Osteoblast (primary cell): ENCODE results near the gene GALNT10. TPM values are rescaled to one million over a fixed set of nuclear protein-coding genes. Genes with fewer than 3 reads are reported as not detected.
A peak's percentile ranks its signal among the peaks of the same experiment; 100 is the strongest.

ENCODE experiments used
- DNase-seq: peaks from one replicate; pipeline ENCODE4 v3.0.0; 2011; ENCODE audit warnings: low spot score, mixed read lengths; ENCODE audit not compliant: insufficient read length; ENCODE audit errors: missing footprints
- H2AFZ ChIP-seq: 2 replicates; pipeline ENCODE4 v1.6.0; 2011; ENCODE audit warnings: mild to moderate bottlenecking, low read length
- H3K27ac ChIP-seq: 2 replicates; pipeline ENCODE4 v1.5.1; 2011; ENCODE audit warnings: mild to moderate bottlenecking, low read depth, low read length, moderate library complexity
- H3K27me3 ChIP-seq: 2 replicates; pipeline ENCODE4 v1.6.0; 2012; ENCODE audit warnings: mild to moderate bottlenecking, control low read depth, inconsistent platforms, low read length, moderate library complexity; ENCODE audit not compliant: insufficient read depth
- H3K36me3 ChIP-seq: 2 replicates; pipeline ENCODE4 v1.5.1; 2011; ENCODE audit warnings: mild to moderate bottlenecking, low read length, control low read depth, moderate library complexity; ENCODE audit not compliant: insufficient read depth
- H3K4me1 ChIP-seq: 2 replicates; pipeline ENCODE4 v1.5.1; 2011; ENCODE audit warnings: mild to moderate bottlenecking, low read length, control low read depth, moderate library complexity; ENCODE audit not compliant: insufficient read depth
- H3K4me2 ChIP-seq: 2 replicates; pipeline ENCODE4 v1.6.0; 2011; ENCODE audit warnings: mild to moderate bottlenecking, low read length; ENCODE audit not compliant: insufficient read depth
- H3K4me3 ChIP-seq: fragments of 200-600 bp; sonication (generic); 3 replicates; pipeline ENCODE4 v1.5.1; 2012; ENCODE audit warnings: mild to moderate bottlenecking, low read length, inconsistent platforms; ENCODE audit not compliant: insufficient read depth
- H3K79me2 ChIP-seq: 2 replicates; pipeline ENCODE4 v1.6.0; 2012; ENCODE audit warnings: mild to moderate bottlenecking, low read length, control low read depth, inconsistent platforms; ENCODE audit not compliant: insufficient read depth
- H3K9me3 ChIP-seq: 2 replicates; pipeline ENCODE4 v1.5.1; 2011; ENCODE audit warnings: low read depth, low read length, control low read depth
- H4K20me1 ChIP-seq: 2 replicates; pipeline ENCODE4 v1.6.0; 2012; ENCODE audit warnings: mild to moderate bottlenecking, low read length, control low read depth; ENCODE audit not compliant: insufficient read depth
- CTCF ChIP-seq: IDR thresholded peaks from 2 replicates; pipeline ENCODE4 v1.5.1; 2011; ENCODE audit warnings: mild to moderate bottlenecking, low read depth, low read length, moderate library complexity; ENCODE audit errors: extremely low read depth
- total RNA-seq: library from RNA; depleted of rRNA; stranded (reverse); fragments of >200 nt; gene quantifications from 2 replicates; pipeline ENCODE4 v1.2.3, GENCODE V29; 2012

Gene GALNT10
- total RNA-seq, 1 donor, result 62.2 TPM

- no peak for TF ChIP-seq CTCF
- H3K4me2 ChIP-seq, result no peak overlapping the region
- H3K79me2 ChIP-seq, result peaks cover 4% of the 10 kb centered on the region
- H3K27me3 ChIP-seq, result no peaks in the 10 kb centered on the region
- no peaks in the 10 kb centered on the region for H3K36me3 ChIP-seq
- DNase-seq, result no peak
- H4K20me1 ChIP-seq, result no peaks in the 10 kb centered on the region
- no peak overlapping the region for H2AFZ ChIP-seq
- H3K4me1 ChIP-seq, result peaks cover 36% of the 10 kb centered on the region
- no peak overlapping the region for H3K4me3 ChIP-seq
- H3K27ac ChIP-seq, result no peak overlapping the region
- no peaks in the 10 kb centered on the region for H3K9me3 ChIP-seq
Observed at GRCh38 chr5:154273963-154274827, 83.7 kb downstream of the GALNT10 start.

- DNase-seq, result peak; percentile 68
- no peak for TF ChIP-seq CTCF
- H2AFZ ChIP-seq, result no peak overlapping the region
- H4K20me1 ChIP-seq, result no peaks in the 10 kb centered on the region
- H3K4me1 ChIP-seq, result peaks cover 36% of the 10 kb centered on the region
- no peak overlapping the region for H3K27ac ChIP-seq
- H3K4me3 ChIP-seq, result no peak overlapping the region
- no peak overlapping the region for H3K4me2 ChIP-seq
- no peaks in the 10 kb centered on the region for H3K27me3 ChIP-seq
- H3K9me3 ChIP-seq, result no peaks in the 10 kb centered on the region
- H3K79me2 ChIP-seq, result peaks cover 4% of the 10 kb centered on the region
- no peaks in the 10 kb centered on the region for H3K36me3 ChIP-seq
Observed at GRCh38 chr5:154274828-154275185, 84.3 kb downstream of the GALNT10 start.

GRCh38 chr5:154275566-154275965, 85.0 kb downstream of the GALNT10 start:
- no peaks in the 10 kb centered on the region for H3K27me3 ChIP-seq
- H2AFZ ChIP-seq, result no peak overlapping the region
- no peaks in the 10 kb centered on the region for H4K20me1 ChIP-seq
- no peak overlapping the region for H3K4me2 ChIP-seq
- no peak for DNase-seq
- peaks cover 36% of the 10 kb centered on the region for H3K4me1 ChIP-seq
- H3K9me3 ChIP-seq, result no peaks in the 10 kb centered on the region
- H3K79me2 ChIP-seq, result peaks cover 4% of the 10 kb centered on the region
- H3K27ac ChIP-seq, result no peak overlapping the region
- no peak overlapping the region for H3K4me3 ChIP-seq
- no peak for TF ChIP-seq CTCF
- no peaks in the 10 kb centered on the region for H3K36me3 ChIP-seq

GRCh38 chr5:154276261-154276972, 85.9 kb downstream of the GALNT10 start:
- Histone ChIP-seq H3K9me3 (no peaks in the 10 kb centered on the region), H3K4me3 (no peak overlapping the region), H3K79me2 (peaks cover 4% of the 10 kb centered on the region), H2AFZ (no peak overlapping the region), H3K27me3 (no peaks in the 10 kb centered on the region), H4K20me1 (no peaks in the 10 kb centered on the region), H3K4me1 (peaks cover 36% of the 10 kb centered on the region), H3K36me3 (no peaks in the 10 kb centered on the region), H3K4me2 (peak overlapping the region; percentile 30), H3K27ac (peak overlapping the region; percentile 63)
- no peak for TF ChIP-seq CTCF
- DNase-seq, result no peak
